GM23338 (cell line): ENCODE results near the gene BCL11B. TPM values are rescaled to one million over a fixed set of nuclear protein-coding genes. Genes with fewer than 3 reads are reported as not detected.

Experiments
- REST ChIP-seq: IDR thresholded peaks from one replicate; pipeline ENCODE4 v1.6.1; 2018; ENCODE audit warnings: antibody characterized with exemption; ENCODE audit not compliant: unreplicated experiment
- ZNF331 ChIP-seq: fragments of 250-450 bp; sonication (Bioruptor Pico); IDR thresholded peaks from 2 replicates; pipeline ENCODE4 v1.5.0; 2020; ENCODE audit warnings: low read depth, mild to moderate bottlenecking, moderate library complexity
- ZNF462 ChIP-seq: fragments of 250-450 bp; sonication (Bioruptor Pico); IDR thresholded peaks from 2 replicates; pipeline ENCODE4 v1.5.0; 2020; ENCODE audit warnings: mild to moderate bottlenecking, moderate library complexity
- polyA plus RNA-seq: library from polyadenylated mRNA; unstranded; fragments of >200 nt; fragmentation: Nextera tagmentation; extraction: Ambion mirVana; gene quantifications from 2 replicates; pipeline ENCODE4 v1.2.1, GENCODE V29; 2016
- total RNA-seq: library from RNA; depleted of rRNA; stranded (reverse); fragments of >200 nt; shearing (Covaris generic); gene quantifications from 2 replicates; pipeline ENCODE4 v1.2.3, GENCODE V29; 2014

BCL11B gene
- total and polyA plus RNA-seq, 2 experiments from 2014 or later, result 2.4 to 6.7 TPM

GRCh38 chr14:99132821-99133635 lies 139.0 kb downstream of the BCL11B start (continued):
- no peak for TF ChIP-seq ZNF462
- TF ChIP-seq ZNF331 (CRISPR knock-in tag), result no peak
- TF ChIP-seq REST, result no peak
